H9 (cell line): ENCODE data around the gene DCXR. TPM values are rescaled to one million over a fixed set of nuclear protein-coding genes. Genes with fewer than 3 reads are reported as not detected.

ENCODE experiments used
- DNase-seq: peaks from one replicate; pipeline ENCODE4 v3.0.0-alpha.2; 2017
- H2AFZ ChIP-seq: one replicate; pipeline ENCODE4 v1.6.1; 2013; ENCODE audit warnings: mild to moderate bottlenecking, low read length, control low read depth, moderate library complexity
- H2AK5ac ChIP-seq: 2 replicates; pipeline ENCODE4 v1.6.1; 2013; ENCODE audit warnings: low read length, control low read depth, mixed read lengths; ENCODE audit not compliant: insufficient read length
- H2BK120ac ChIP-seq: one replicate; pipeline ENCODE4 v1.6.1; 2013; ENCODE audit warnings: low read depth, mild to moderate bottlenecking, low read length, control low read depth, inconsistent platforms; ENCODE audit not compliant: poor library complexity, severe bottlenecking
- H2BK12ac ChIP-seq: 2 replicates; pipeline ENCODE4 v1.6.1; 2013; ENCODE audit warnings: low read length, control low read depth, mixed read lengths, low read depth; ENCODE audit not compliant: insufficient read length
- H2BK15ac ChIP-seq: 2 replicates; pipeline ENCODE4 v1.6.1; 2013; ENCODE audit warnings: low read depth, low read length, control low read depth
- H2BK20ac ChIP-seq: one replicate; pipeline ENCODE4 v1.6.1; 2013; ENCODE audit warnings: low read depth, mild to moderate bottlenecking, low read length, control low read depth, inconsistent platforms; ENCODE audit not compliant: poor library complexity, severe bottlenecking
- H2BK5ac ChIP-seq: 2 replicates; pipeline ENCODE4 v1.6.1; 2013; ENCODE audit warnings: low read length, control low read depth, mixed read lengths; ENCODE audit not compliant: insufficient read length
- H3K14ac ChIP-seq: 2 replicates; pipeline ENCODE4 v1.6.1; 2013; ENCODE audit warnings: low read length, control low read depth; ENCODE audit not compliant: insufficient read depth
- H3K18ac ChIP-seq: 2 replicates; pipeline ENCODE4 v1.6.1; 2013; ENCODE audit warnings: low read depth, mild to moderate bottlenecking, mixed read lengths, low read length, control low read depth; ENCODE audit not compliant: insufficient read length
- H3K23ac ChIP-seq: 2 replicates; pipeline ENCODE4 v1.6.1; 2013; ENCODE audit warnings: low read length, control low read depth, mixed read lengths, low read depth; ENCODE audit not compliant: insufficient read length
- H3K23me2 ChIP-seq: 2 replicates; pipeline ENCODE4 v1.6.1; 2013; ENCODE audit warnings: low read depth, mild to moderate bottlenecking, mixed read lengths, low read length, control low read depth; ENCODE audit not compliant: insufficient read length, poor library complexity, severe bottlenecking
- H3K27ac ChIP-seq: 2 replicates; pipeline ENCODE4 v1.5.1; 2013; ENCODE audit warnings: low read length, control low read depth, mixed read lengths, low read depth; ENCODE audit not compliant: insufficient read length
- H3K27me3 ChIP-seq: 2 replicates; pipeline ENCODE4 v1.6.1; 2013; ENCODE audit warnings: low read length, control low read depth, inconsistent platforms; ENCODE audit not compliant: insufficient read depth
- H3K4ac ChIP-seq: 2 replicates; pipeline ENCODE4 v1.6.1; 2013; ENCODE audit warnings: low read depth, mild to moderate bottlenecking, control low read depth, inconsistent platforms, low read length, moderate library complexity
- H3K4me1 ChIP-seq: 2 replicates; pipeline ENCODE4 v1.6.1; 2013; ENCODE audit warnings: low read length, control low read depth, inconsistent platforms; ENCODE audit not compliant: insufficient read depth
- H3K4me2 ChIP-seq: 2 replicates; pipeline ENCODE4 v1.6.1; 2013; ENCODE audit warnings: low read length, control low read depth, mixed read lengths; ENCODE audit not compliant: insufficient read length, insufficient read depth
- H3K56ac ChIP-seq: 2 replicates; pipeline ENCODE4 v1.6.1; 2013; ENCODE audit warnings: low read depth, mild to moderate bottlenecking, mixed read lengths, low read length, control low read depth; ENCODE audit not compliant: insufficient read length
- H3K79me1 ChIP-seq: 2 replicates; pipeline ENCODE4 v1.6.1; 2013; ENCODE audit warnings: low read depth, mild to moderate bottlenecking, moderate library complexity, low read length, control low read depth, inconsistent platforms; ENCODE audit not compliant: insufficient read depth, poor library complexity, severe bottlenecking
- H3K79me2 ChIP-seq: 2 replicates; pipeline ENCODE4 v1.6.1; 2013; ENCODE audit warnings: low read length, control low read depth, inconsistent platforms; ENCODE audit not compliant: insufficient read depth
- H3K9ac ChIP-seq: 2 replicates; pipeline ENCODE4 v1.6.1; 2013; ENCODE audit warnings: low read length, control low read depth, mixed read lengths; ENCODE audit not compliant: insufficient read length; ENCODE audit errors: extremely low read depth
- H3K9me3 ChIP-seq: one replicate; pipeline ENCODE4 v1.6.1; 2013; ENCODE audit warnings: low read depth, low read length, inconsistent platforms; ENCODE audit not compliant: control insufficient read depth
- H3T11ph ChIP-seq: one replicate; pipeline ENCODE4 v1.6.1; 2013; ENCODE audit warnings: mild to moderate bottlenecking, low read length, control low read depth, inconsistent platforms
- H4K20me1 ChIP-seq: one replicate; pipeline ENCODE4 v1.6.1; 2013; ENCODE audit not compliant: control insufficient read depth, insufficient read length, insufficient read depth
- H4K5ac ChIP-seq: 2 replicates; pipeline ENCODE4 v1.6.1; 2013; ENCODE audit warnings: low read depth, mild to moderate bottlenecking, mixed read lengths, low read length, control low read depth; ENCODE audit not compliant: insufficient read length
- H4K8ac ChIP-seq: replicated peaks from 2 replicates; pipeline ENCODE4 v1.6.1; 2013; ENCODE audit warnings: low read length, control low read depth, mixed read lengths, low read depth; ENCODE audit not compliant: insufficient read length
- H4K91ac ChIP-seq: 2 replicates; pipeline ENCODE4 v1.6.1; 2013; ENCODE audit warnings: low read depth, mild to moderate bottlenecking, moderate library complexity, mixed read lengths, low read length, control low read depth; ENCODE audit not compliant: insufficient read length
- H3K27ac Mint-ChIP-seq, 3 experiments: 2 replicates in 2 of 3; 3 replicates in 1 of 3; pipeline ENCODE4 v1.8.0; 2020 to 2021; ENCODE audit warnings: mixed read lengths in 3 of 3, mild to moderate bottlenecking in 1 of 3, moderate library complexity in 1 of 3
- H3K27me3 Mint-ChIP-seq: 2 replicates; pipeline ENCODE4 v1.8.0; 2021; ENCODE audit warnings: low read depth, mild to moderate bottlenecking, moderate library complexity, mixed read lengths
- H3K36me3 Mint-ChIP-seq, 3 experiments: 2 replicates in 2 of 3; 3 replicates in 1 of 3; pipeline ENCODE4 v1.8.0; 2020 to 2021; ENCODE audit warnings: low read depth in 3 of 3, mixed read lengths in 3 of 3; ENCODE audit not compliant: insufficient read depth in 1 of 3
- H3K4me1 Mint-ChIP-seq, 2 experiments: 2 replicates each; pipeline ENCODE4 v1.8.0; 2020; ENCODE audit warnings: mixed read lengths in 2 of 2
- H3K4me3 Mint-ChIP-seq, 2 experiments: 2 replicates in 1 of 2; 3 replicates in 1 of 2; pipeline ENCODE4 v1.8.0; 2020 to 2021; ENCODE audit warnings: mild to moderate bottlenecking in 2 of 2, mixed read lengths in 2 of 2, moderate library complexity in 1 of 2
- H3K9me3 Mint-ChIP-seq, 2 experiments: 2 replicates in 1 of 2; 3 replicates in 1 of 2; pipeline ENCODE4 v1.8.0; 2020; ENCODE audit warnings: mild to moderate bottlenecking in 2 of 2, mixed read lengths in 2 of 2, moderate library complexity in 1 of 2
- WGBS: extraction: QIAGEN DNeasy Blood & Tissue Kit; methylation state at CpG from one replicate; pipeline ENCODE4 v1.1.7; 2013; ENCODE audit warnings: missing lambda C conversion rate, low lambda C conversion rate, mixed read lengths; ENCODE audit not compliant: insufficient read length; ENCODE audit errors: extremely low coverage; 5-methylcytosine and 5-hydroxymethylcytosine counted together
- total RNA-seq: library from RNA; stranded (reverse); gene quantifications from 2 replicates; pipeline ENCODE4 v1.2.1, GENCODE V29; 2021
- TF ChIP-seq, protein P1 (sequence below): fragments of 200-600 bp; sonication (generic); conservative IDR thresholded peaks from 3 replicates; pipeline ENCODE4 v1.8.0; 2021; ENCODE audit warnings: antibody characterized with exemption, mild to moderate bottlenecking

Gene DCXR
- total RNA-seq, 1 experiment from 2014 or later = 93.6 TPM

DNA sequence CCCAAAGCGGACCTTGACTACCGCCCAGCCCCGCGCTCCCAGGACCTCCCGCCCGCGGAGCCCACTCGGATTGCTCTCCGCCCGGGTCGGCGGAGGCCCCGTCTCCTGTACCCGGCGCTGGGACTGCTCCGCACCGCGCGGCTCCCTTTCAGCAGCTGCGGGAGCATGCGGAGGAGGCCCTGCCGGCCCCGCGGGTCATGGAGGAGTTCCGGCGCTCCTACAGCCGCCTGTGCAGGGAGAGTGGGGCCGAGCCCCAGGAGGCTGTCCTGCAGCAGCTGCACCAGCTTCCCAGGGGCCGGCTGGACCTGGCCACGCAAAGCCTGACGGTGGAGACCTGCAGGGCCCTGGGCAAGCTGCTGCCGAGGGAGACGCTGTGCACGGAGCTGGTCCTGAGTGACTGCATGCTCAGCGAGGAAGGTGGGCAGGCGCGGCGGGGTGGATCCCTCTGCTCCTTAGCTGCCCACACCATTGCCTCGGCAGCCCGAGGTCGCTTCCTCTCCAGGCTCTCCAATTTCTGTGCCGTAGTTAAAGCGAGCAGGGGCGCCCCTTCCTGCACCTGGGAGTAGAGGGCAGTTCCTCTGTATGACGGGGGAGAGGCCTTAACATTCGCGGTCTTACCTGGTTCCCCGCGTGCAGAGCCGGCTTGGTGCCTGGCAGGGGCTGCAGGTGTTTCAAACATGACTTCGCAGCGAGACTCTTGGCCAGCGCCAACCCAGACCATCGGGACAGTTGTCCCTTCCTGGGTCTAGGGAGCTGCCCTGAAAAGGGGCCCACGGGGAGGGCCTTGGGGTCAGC is 13.9 kb downstream of the DCXR start:
- Histone ChIP-seq H3K4ac (no peak overlapping the region), H4K20me1 (no peaks in the 10 kb centered on the region), H3K4me2 (peak overlapping the region; percentile 52), H2BK5ac (no peak overlapping the region), H2BK20ac (no peak overlapping the region), H4K5ac (no peak overlapping the region), H3K27me3 (no peaks in the 10 kb centered on the region), H3K23me2 (peaks cover 5% of the 10 kb centered on the region), H4K8ac (no peak overlapping the region), H2BK15ac (no peak overlapping the region), H2AFZ (no peak overlapping the region), H3T11ph (no peak overlapping the region), H3K79me1 (peaks cover 5% of the 10 kb centered on the region), H3K9me3 (no peaks in the 10 kb centered on the region), H3K9ac (no peak overlapping the region), H2BK120ac (no peak overlapping the region), H2BK12ac (no peak overlapping the region), H3K23ac (no peak overlapping the region), H3K79me2 (no peaks in the 10 kb centered on the region), H3K18ac (no peak overlapping the region), H3K14ac (no peak overlapping the region; the same call in 1 of the 2 replicates), H3K4me1 (no peaks in the 10 kb centered on the region), H3K27ac (no peak overlapping the region), H2AK5ac (no peak overlapping the region), H4K91ac (no peak overlapping the region), H3K56ac (no peak overlapping the region)
- Mint-ChIP-seq H3K4me1 (peaks cover 7 to 16% of the 10 kb centered on the region in 2 experiments), H3K36me3 (peaks cover 3 to 8% (median 4%) of the 10 kb centered on the region in 3 experiments; a peak in 5 of 7 replicates), H3K9me3 (peaks cover 0 to 2% of the 10 kb centered on the region in 2 experiments; a peak in 1 of 5 replicates), H3K27ac (no peak overlapping the region), H3K4me3 (peak overlapping the region; percentile 79 to 85), H3K27me3 (no peaks in the 10 kb centered on the region; the same call in none of the 2 replicates)
- TF ChIP-seq, protein P1, sequence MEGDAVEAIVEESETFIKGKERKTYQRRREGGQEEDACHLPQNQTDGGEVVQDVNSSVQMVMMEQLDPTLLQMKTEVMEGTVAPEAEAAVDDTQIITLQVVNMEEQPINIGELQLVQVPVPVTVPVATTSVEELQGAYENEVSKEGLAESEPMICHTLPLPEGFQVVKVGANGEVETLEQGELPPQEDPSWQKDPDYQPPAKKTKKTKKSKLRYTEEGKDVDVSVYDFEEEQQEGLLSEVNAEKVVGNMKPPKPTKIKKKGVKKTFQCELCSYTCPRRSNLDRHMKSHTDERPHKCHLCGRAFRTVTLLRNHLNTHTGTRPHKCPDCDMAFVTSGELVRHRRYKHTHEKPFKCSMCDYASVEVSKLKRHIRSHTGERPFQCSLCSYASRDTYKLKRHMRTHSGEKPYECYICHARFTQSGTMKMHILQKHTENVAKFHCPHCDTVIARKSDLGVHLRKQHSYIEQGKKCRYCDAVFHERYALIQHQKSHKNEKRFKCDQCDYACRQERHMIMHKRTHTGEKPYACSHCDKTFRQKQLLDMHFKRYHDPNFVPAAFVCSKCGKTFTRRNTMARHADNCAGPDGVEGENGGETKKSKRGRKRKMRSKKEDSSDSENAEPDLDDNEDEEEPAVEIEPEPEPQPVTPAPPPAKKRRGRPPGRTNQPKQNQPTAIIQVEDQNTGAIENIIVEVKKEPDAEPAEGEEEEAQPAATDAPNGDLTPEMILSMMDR = no peak
- DNase-seq = no peak
- no CpG with 5 or more reads among the region's 55 CpGs for WGBS
